Liver (tissue), 9 donors: ENCODE data around the gene SEPTIN3. TPM values are rescaled to one million over a fixed set of nuclear protein-coding genes. Genes with fewer than 3 reads are reported as not detected.

Source experiments
- DNase-seq: peaks from one replicate; pipeline ENCODE4 v3.0.0-alpha.2; 2017; ENCODE audit warnings: low spot score
- H3K27ac ChIP-seq, 2 donors: one replicate each; pipeline ENCODE4 v1.7.0; 2013; ENCODE audit warnings: inconsistent platforms in 2 of 2, low read length in 2 of 2, control low read depth in 1 of 2, low read depth in 1 of 2, mild to moderate bottlenecking in 1 of 2
- H3K27me3 ChIP-seq, 4 donors: one replicate each; pipeline versions ENCODE4 v1.6.1 to v1.7.0; 2013; ENCODE audit warnings: low read length in 3 of 4, inconsistent platforms in 1 of 4, mild to moderate bottlenecking in 1 of 4, moderate library complexity in 1 of 4; ENCODE audit not compliant: control insufficient read depth in 4 of 4, insufficient read depth in 4 of 4
- H3K36me3 ChIP-seq, 4 donors: one replicate each; pipeline versions ENCODE4 v1.6.1 to v1.7.0; 2013; ENCODE audit warnings: low read length in 3 of 4, mild to moderate bottlenecking in 3 of 4, low read depth in 1 of 4, moderate library complexity in 1 of 4; ENCODE audit not compliant: control insufficient read depth in 4 of 4, insufficient read depth in 3 of 4
- H3K4me1 ChIP-seq, 4 donors: one replicate each; pipeline versions ENCODE4 v1.6.1 to v1.7.0; 2013; ENCODE audit warnings: low read length in 3 of 4, mild to moderate bottlenecking in 3 of 4, moderate library complexity in 1 of 4; ENCODE audit not compliant: control insufficient read depth in 4 of 4, insufficient read depth in 4 of 4
- H3K4me3 ChIP-seq, 3 donors: one replicate each; pipeline versions ENCODE4 v1.6.1 to v1.7.0; 2013; ENCODE audit warnings: low read length in 3 of 3, control low read depth in 1 of 3, low read depth in 1 of 3, mild to moderate bottlenecking in 1 of 3
- H3K9ac ChIP-seq, 2 donors: one replicate each; pipeline ENCODE4 v1.7.0; 2013; ENCODE audit warnings: low read length in 2 of 2, mild to moderate bottlenecking in 2 of 2, moderate library complexity in 2 of 2, control low read depth in 1 of 2, low read depth in 1 of 2
- H3K9me3 ChIP-seq, 4 donors: one replicate each; pipeline versions ENCODE4 v1.6.1 to v1.7.0; 2013; ENCODE audit warnings: low read length in 3 of 4; ENCODE audit not compliant: control insufficient read depth in 4 of 4
- ATF3 ChIP-seq: IDR thresholded peaks from 2 replicates; pipeline ENCODE4 v1.6.1; 2016; ENCODE audit warnings: antibody characterized with exemption
- CTCF ChIP-seq: fragments of 150-350 bp; IDR thresholded peaks from 2 replicates; pipeline ENCODE4 v1.5.1; 2017; ENCODE audit warnings: improper control_type of control experiment, low read depth, low read length; ENCODE audit not compliant: missing input control
- FOXA2 ChIP-seq: IDR thresholded peaks from 2 replicates; pipeline ENCODE4 v1.6.1; 2016; ENCODE audit warnings: antibody characterized with exemption
- GABPA ChIP-seq, 2 donors: IDR thresholded peaks in 1 of 2; conservative IDR thresholded peaks in 1 of 2; 2 replicates each; pipeline ENCODE4 v1.6.1; 2016; ENCODE audit warnings: antibody characterized with exemption in 2 of 2, mild to moderate bottlenecking in 1 of 2, moderate library complexity in 1 of 2
- HNF4A ChIP-seq, 2 donors: conservative IDR thresholded peaks; 2 replicates each; pipeline ENCODE4 v1.6.1; 2016; ENCODE audit warnings: antibody characterized with exemption in 2 of 2, mild to moderate bottlenecking in 2 of 2
- HNF4G ChIP-seq: IDR thresholded peaks from 2 replicates; pipeline ENCODE4 v1.6.1; 2016; ENCODE audit warnings: antibody characterized with exemption
- JUND ChIP-seq, 2 donors: IDR thresholded peaks; 2 replicates each; pipeline ENCODE4 v1.6.1; 2016; ENCODE audit warnings: antibody characterized with exemption in 2 of 2
- MAX ChIP-seq: IDR thresholded peaks from 2 replicates; pipeline ENCODE4 v1.6.1; 2016; ENCODE audit warnings: antibody characterized with exemption
- NR2F2 ChIP-seq: IDR thresholded peaks from 2 replicates; pipeline ENCODE4 v1.6.1; 2016; ENCODE audit warnings: antibody characterized with exemption
- RAD21 ChIP-seq, 2 donors: IDR thresholded peaks; 2 replicates each; pipeline ENCODE4 v1.6.1; 2016; ENCODE audit warnings: antibody characterized with exemption in 2 of 2, mild to moderate bottlenecking in 2 of 2
- RXRA ChIP-seq, 2 donors: IDR thresholded peaks; 2 replicates each; pipeline ENCODE4 v1.6.1; 2017 to 2018; ENCODE audit warnings: antibody characterized with exemption in 2 of 2, mild to moderate bottlenecking in 1 of 2
- TAF1 ChIP-seq: conservative IDR thresholded peaks from 2 replicates; pipeline ENCODE4 v1.6.1; 2016; ENCODE audit warnings: antibody characterized with exemption, mild to moderate bottlenecking
- YY1 ChIP-seq: IDR thresholded peaks from 2 replicates; pipeline ENCODE4 v1.6.1; 2016; ENCODE audit warnings: antibody characterized with exemption, mild to moderate bottlenecking
- WGBS: extraction: QIAGEN DNeasy Blood & Tissue Kit; methylation state at CpG from one replicate; pipeline ENCODE4 v1.1.7; 2013; 5-methylcytosine and 5-hydroxymethylcytosine counted together
- polyA plus RNA-seq, 2 donors: library from polyadenylated mRNA; stranded (reverse) in 1 of 2; unstranded in 1 of 2; fragments of 200-250 nt in 1 of 2; fragments of >200 nt in 1 of 2; fragmentation: Nextera tagmentation in 1 of 2; extraction: Ambion mirVana in 1 of 2; gene quantifications; one replicate each; pipeline versions ENCODE4 v1.2.1 to v1.2.3, GENCODE V29; 2013 to 2015
- total RNA-seq, 2 donors: library from RNA; depleted of rRNA; stranded (reverse); fragments of >200 nt; gene quantifications; one replicate each; pipeline ENCODE4 v1.2.3, GENCODE V29; 2014
- donor health status: healthy.
- donor health status: healthy.
- donor health status: healthy.
- donor health status: healthy.
- donor health status: healthy.

Gene SEPTIN3
- total and polyA plus RNA-seq, 4 donors: under 0.01 to 0.07 (median 0.04) TPM; not detected in 1

GRCh38 chr22:42000466-42000865 is 31.2 kb downstream of the SEPTIN3 start:
- Histone ChIP-seq H3K4me3 (no peak overlapping the region), H3K36me3 (peaks cover 0 to 1% (median 0%) of the 10 kb centered on the region in 4 donors), H3K9me3 (no peaks in the 10 kb centered on the region), H3K27ac (no peak overlapping the region), H3K4me1 (peaks cover 3 to 9% (median 7%) of the 10 kb centered on the region in 4 donors), H3K27me3 (no peaks in the 10 kb centered on the region), H3K9ac (no peak overlapping the region)
- DNase-seq: no peak
- 97% methylated on average over 8 of the region's 8 CpGs for WGBS
- TF ChIP-seq HNF4G (no peak), ATF3 (no peak), HNF4A (conservative IDR thresholded peaks at IDR 0.05) (no peak)

GRCh38 chr22:42001121-42001520 is 31.9 kb downstream of the SEPTIN3 start:
- WGBS: 80% methylated on average over 8 of the region's 8 CpGs
- no peak for DNase-seq
- H3K4me1 ChIP-seq: peaks cover 3 to 9% (median 7%) of the 10 kb centered on the region in 4 donors
- H3K4me3 ChIP-seq: no peak overlapping the region
- H3K27me3 ChIP-seq: no peaks in the 10 kb centered on the region
- peaks cover 0 to 1% (median 0%) of the 10 kb centered on the region in 4 donors for H3K36me3 ChIP-seq
- no peaks in the 10 kb centered on the region for H3K9me3 ChIP-seq
- H3K9ac ChIP-seq: no peak overlapping the region
- TF ChIP-seq NR2F2 (no peak), RXRA (IDR thresholded peaks at IDR 0.05) (no peak), GABPA (IDR thresholded peaks at IDR 0.05 in 1 of 2, conservative IDR thresholded peaks at IDR 0.05 in 1 of 2) (no peak), HNF4A (conservative IDR thresholded peaks at IDR 0.05) (no peak), RAD21 (IDR thresholded peaks at IDR 0.05) (no peak), JUND (IDR thresholded peaks at IDR 0.05) (no peak), ATF3 (no peak), FOXA2 (no peak), CTCF (no peak), YY1 (no peak), HNF4G (no peak)
- H3K27ac ChIP-seq: no peak overlapping the region

GRCh38 chr22:42001706-42002105 is 32.5 kb downstream of the SEPTIN3 start:
- TF ChIP-seq MAX (no peak), RXRA (IDR thresholded peaks at IDR 0.05) (no peak), YY1 (no peak), CTCF (no peak), HNF4A (conservative IDR thresholded peaks at IDR 0.05) (no peak), RAD21 (IDR thresholded peaks at IDR 0.05) (no peak), JUND (IDR thresholded peaks at IDR 0.05) (no peak), GABPA (IDR thresholded peaks at IDR 0.05 in 1 of 2, conservative IDR thresholded peaks at IDR 0.05 in 1 of 2) (no peak), TAF1 (no peak)
- no peaks in the 10 kb centered on the region for H3K27me3 ChIP-seq
- peaks cover 3 to 9% (median 7%) of the 10 kb centered on the region in 4 donors for H3K4me1 ChIP-seq
- no peaks in the 10 kb centered on the region for H3K9me3 ChIP-seq
- no peak overlapping the region for H3K27ac ChIP-seq
- no peak for DNase-seq
- H3K4me3 ChIP-seq: no peak overlapping the region
- WGBS: 96% methylated on average over 12 of the region's 12 CpGs
- H3K36me3 ChIP-seq: peaks cover 0 to 1% (median 0%) of the 10 kb centered on the region in 4 donors
- no peak overlapping the region for H3K9ac ChIP-seq
